ENCODE data around the gene NDUFB10.
A peak's percentile ranks its signal among the peaks of the same experiment; 100 is the strongest.

Gene NDUFB10

GRCh38 chr16:1968146-1968953, 9.0 kb downstream of the NDUFB10 start:
- no peak for DNase-seq (ENCODE audit: low read depth)
- TF ChIP-seq CTCF (conservative IDR thresholded peaks at IDR 0.05; ENCODE audit: low read depth, low read length): no peak
- no peak overlapping the region for H3K4me3 ChIP-seq (ENCODE audit: low read depth, low read length)

- no peak for TF ChIP-seq CTCF (conservative IDR thresholded peaks at IDR 0.05; ENCODE audit: low read depth, low read length)
- DNase-seq (ENCODE audit: low read depth): peak; percentile 94
- peak within 1 kb of the TSS; percentile 92 for H3K4me3 ChIP-seq (ENCODE audit: low read depth, low read length)
These were observed 12.6 kb downstream of the NDUFB10 start, which contains the start of gene TBL3 for GRCh38 chr16:1971796-1972489. TSS of gene TBL3 (plus strand) at chr16:1972053. CDS start at chr16:1972165, 112 bp downstream.

GRCh38 chr16:1972490-1972877, 13.1 kb downstream of the NDUFB10 start:
- TF ChIP-seq CTCF (conservative IDR thresholded peaks at IDR 0.05; ENCODE audit: low read depth, low read length): no peak
- H3K4me3 ChIP-seq (ENCODE audit: low read depth, low read length): peak overlapping the region; percentile 92
- peak; percentile 26 for DNase-seq (ENCODE audit: low read depth)

DNA sequence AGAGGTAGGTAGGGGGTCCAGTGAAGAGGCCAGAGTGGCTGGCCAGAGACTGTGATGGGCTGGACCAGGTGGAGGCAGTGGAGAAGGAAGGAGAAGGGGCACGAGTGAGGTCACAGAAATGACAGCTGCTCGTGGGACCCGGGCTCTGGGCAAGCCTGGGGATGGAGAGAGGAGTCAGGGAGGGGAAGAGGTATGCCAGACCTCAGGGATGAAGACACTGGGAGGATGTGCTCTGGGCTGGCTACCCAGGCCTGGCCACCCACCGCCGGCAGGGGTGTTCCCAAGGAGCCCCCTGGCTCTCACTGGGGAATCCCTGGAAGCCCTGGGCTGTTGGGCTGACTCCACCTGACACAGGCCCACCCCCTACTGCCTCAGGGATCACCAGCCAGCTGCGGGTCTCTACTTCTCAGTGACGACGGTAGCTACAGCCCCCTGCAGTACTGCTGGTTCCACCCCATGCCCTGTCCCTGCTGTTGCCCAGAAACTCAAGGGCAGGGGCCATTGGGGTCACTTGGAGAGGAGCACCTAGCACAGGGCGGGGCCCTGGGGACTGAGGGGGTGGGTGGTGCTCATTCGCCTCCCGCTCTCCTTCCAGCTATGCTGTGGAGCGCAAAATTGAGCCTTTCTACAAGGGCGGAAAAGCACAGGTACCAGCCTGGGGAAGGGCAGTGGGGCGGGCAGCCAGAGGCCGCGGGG, 14.3 kb downstream of the NDUFB10 start:
- DNase-seq (ENCODE audit: low read depth): no peak
- TF ChIP-seq CTCF (conservative IDR thresholded peaks at IDR 0.05; ENCODE audit: low read depth, low read length): no peak
- no peak overlapping the region for H3K4me3 ChIP-seq (ENCODE audit: low read depth, low read length)

- no peak overlapping the region for H3K4me3 ChIP-seq (ENCODE audit: low read depth, low read length)
- no peak for TF ChIP-seq CTCF (conservative IDR thresholded peaks at IDR 0.05; ENCODE audit: low read depth, low read length)
- DNase-seq (ENCODE audit: low read depth): no peak
These were observed 15.1 kb downstream of the NDUFB10 start for GRCh38 chr16:1974157-1975070.

Data from choroid plexus epithelial cell (primary cell).